SK-N-SH (cell line): ENCODE measurements around the gene DPP10. TPM values are rescaled to one million over a fixed set of nuclear protein-coding genes. Genes with fewer than 3 reads are reported as not detected.

Experiments used
- CTCF ChIA-PET: fragments of 300-600, 350-600 bp; formaldehyde crosslinking; extraction: SDS; loops from one replicate; lab custom pipeline; 2021; lab: Yijun Ruan, JAX
- POLR2A ChIA-PET: fragments of 350-600 bp; sonication (Branson Sonifier 250); formaldehyde crosslinking; extraction: SDS; loops from one replicate; lab custom pipeline; 2020; ENCODE audit warnings: antibody characterized with exemption, inconsistent platforms; lab: Yijun Ruan, JAX
- DNase-seq: peaks from one replicate; pipeline ENCODE4 v3.0.0; 2012
- H2AFZ ChIP-seq: fragments of 200-600 bp; sonication (generic); 2 replicates; pipeline ENCODE4 v1.8.1; 2016; ENCODE audit warnings: antibody characterized with exemption, mild to moderate bottlenecking, low read depth
- H3F3A ChIP-seq: fragments of 200-600 bp; sonication (generic); replicated peaks from 2 replicates; pipeline ENCODE3; 2016; ENCODE audit warnings: antibody characterized with exemption, mild to moderate bottlenecking; ENCODE audit not compliant: insufficient read depth
- H3K27ac ChIP-seq, 2 experiments: fragments of 200-500 bp in 1 of 2; fragments of 200-600 bp in 1 of 2; sonication (Bioruptor generic) in 1 of 2; sonication (generic), shearing (Covaris generic) in 1 of 2; 2 replicates each; pipeline versions ENCODE4 v1.5.1 to v1.6.1; 2014 to 2016; ENCODE audit warnings: low read depth in 2 of 2, inconsistent platforms in 1 of 2, low read length in 1 of 2, mild to moderate bottlenecking in 1 of 2, mixed read lengths in 1 of 2
- H3K27me3 ChIP-seq: fragments of 200-600 bp; sonication (generic), shearing (Covaris generic); 2 replicates; pipeline ENCODE4 v1.6.1; 2016; ENCODE audit warnings: mixed run types; ENCODE audit not compliant: insufficient read depth
- H3K36me3 ChIP-seq, 2 experiments: fragments of 200-500 bp in 1 of 2; fragments of 200-600 bp in 1 of 2; sonication (Bioruptor generic) in 1 of 2; sonication (generic) in 1 of 2; replicated peaks in 1 of 2; 2 replicates each; pipeline versions ENCODE3 to v1.5.1; 2014 to 2016; ENCODE audit warnings: low read length in 1 of 2, mild to moderate bottlenecking in 1 of 2; ENCODE audit not compliant: insufficient read depth in 2 of 2, control insufficient read depth in 1 of 2
- H3K4me1 ChIP-seq, 2 experiments: fragments of 200-500 bp in 1 of 2; fragments of 200-600 bp in 1 of 2; sonication (Bioruptor generic) in 1 of 2; sonication (generic), shearing (Covaris generic) in 1 of 2; 2 replicates each; pipeline versions ENCODE4 v1.5.1 to v1.6.1; 2014 to 2016; ENCODE audit warnings: low read depth in 1 of 2, low read length in 1 of 2, mixed run types in 1 of 2; ENCODE audit not compliant: insufficient read depth in 2 of 2, control insufficient read depth in 1 of 2
- H3K4me2 ChIP-seq: fragments of 200-600 bp; sonication (generic), shearing (Covaris generic); 2 replicates; pipeline ENCODE4 v1.6.1; 2017; ENCODE audit warnings: mixed run types
- H3K4me3 ChIP-seq, 2 experiments: fragments of 200-500 bp in 1 of 2; fragments of 200-600 bp in 1 of 2; sonication (Bioruptor generic) in 1 of 2; sonication (generic), shearing (Covaris generic) in 1 of 2; 2 replicates each; pipeline versions ENCODE4 v1.5.1 to v1.8.1; 2014 to 2016; ENCODE audit warnings: low read depth in 2 of 2, inconsistent platforms in 1 of 2, low read length in 1 of 2, mild to moderate bottlenecking in 1 of 2, mixed read lengths in 1 of 2, moderate library complexity in 1 of 2
- H3K79me2 ChIP-seq: fragments of 200-600 bp; sonication (generic); 2 replicates; pipeline ENCODE4 v1.8.1; 2017; ENCODE audit warnings: mild to moderate bottlenecking; ENCODE audit not compliant: insufficient read depth
- H3K9ac ChIP-seq: fragments of 200-600 bp; sonication (generic); 2 replicates; pipeline ENCODE4 v1.6.1; 2017; ENCODE audit warnings: mixed run types
- H3K9me2 ChIP-seq: fragments of 200-600 bp; sonication (generic); 2 replicates; pipeline ENCODE4 v1.6.1; 2017; ENCODE audit warnings: mixed run types
- H3K9me3 ChIP-seq: fragments of 200-600 bp; sonication (generic); 2 replicates; pipeline ENCODE4 v1.6.1; 2017; ENCODE audit warnings: mixed run types, mild to moderate bottlenecking, moderate library complexity
- H4K20me1 ChIP-seq: fragments of 200-600 bp; sonication (generic); 2 replicates; pipeline ENCODE4 v1.6.1; 2017; ENCODE audit warnings: mild to moderate bottlenecking, mixed run types; ENCODE audit not compliant: insufficient read depth
- ELF1 ChIP-seq: IDR thresholded peaks from 2 replicates; pipeline ENCODE4 v1.4.0; 2012
- EP300 ChIP-seq, 2 experiments: IDR thresholded peaks; 2 replicates each; pipeline versions ENCODE4 v1.4.0 to v1.6.1; 2012; ENCODE audit warnings: borderline replicate concordance in 1 of 2, low read depth in 1 of 2, low read length in 1 of 2
- FOSL2 ChIP-seq: IDR thresholded peaks from 2 replicates; pipeline ENCODE4 v1.4.0; 2012; ENCODE audit warnings: low read depth, mild to moderate bottlenecking, moderate library complexity, borderline replicate concordance
- FOXM1 ChIP-seq: IDR thresholded peaks from 2 replicates; pipeline ENCODE4 v1.4.0; 2012; ENCODE audit warnings: low read depth, mild to moderate bottlenecking
- GABPA ChIP-seq: IDR thresholded peaks from 2 replicates; pipeline ENCODE4 v1.4.0; 2012; ENCODE audit warnings: low read depth, mild to moderate bottlenecking
- MXI1 ChIP-seq: IDR thresholded peaks from 2 replicates; pipeline ENCODE4 v1.6.1; 2012; ENCODE audit warnings: mild to moderate bottlenecking, low read depth, low read length, improper control_type of control experiment
- NFIC ChIP-seq: IDR thresholded peaks from 2 replicates; pipeline ENCODE4 v1.4.0; 2012; ENCODE audit warnings: borderline replicate concordance
- NRF1 ChIP-seq: IDR thresholded peaks from 2 replicates; pipeline ENCODE4 v1.6.1; 2012; ENCODE audit warnings: low read depth, mild to moderate bottlenecking, low read length
- PBX3 ChIP-seq: IDR thresholded peaks from 2 replicates; pipeline ENCODE4; 2012
- RAD21 ChIP-seq: IDR thresholded peaks from 2 replicates; pipeline ENCODE4 v1.6.1; 2012; ENCODE audit warnings: mild to moderate bottlenecking, low read length
- REST ChIP-seq: IDR thresholded peaks from 2 replicates; pipeline ENCODE4 v1.6.1; 2012; ENCODE audit warnings: mild to moderate bottlenecking, low read depth, low read length, moderate library complexity
- SMC3 ChIP-seq: IDR thresholded peaks from 2 replicates; pipeline ENCODE4 v1.6.1; 2012; ENCODE audit warnings: low read depth, low read length, improper control_type of control experiment
- TAF1 ChIP-seq: IDR thresholded peaks from 2 replicates; pipeline ENCODE4 v1.6.1; 2012; ENCODE audit warnings: low read depth, mild to moderate bottlenecking, low read length, moderate library complexity, borderline replicate concordance
- YY1 ChIP-seq: IDR thresholded peaks from 2 replicates; pipeline ENCODE4 v1.4.0; 2012; ENCODE audit warnings: low read depth, mild to moderate bottlenecking
- WGBS: methylation state at CpG from one replicate; pipeline ENCODE4 v1.1.6; 2017; ENCODE audit warnings: low lambda C conversion rate; 5-methylcytosine and 5-hydroxymethylcytosine counted together
- polyA plus RNA-seq, 3 experiments: library from polyadenylated mRNA; depleted of rRNA; stranded (reverse); fragments of >200 nt; gene quantifications; 2 replicates each; pipeline ENCODE4 v1.2.3, GENCODE V29; 2012

Gene DPP10
- polyA plus RNA-seq, 1 of the 3 experiments (the other 2 are of a cell fraction), result not detected

GRCh38 chr2:115650827-115651226 is 1208.4 kb downstream of the DPP10 start:
- Histone ChIP-seq H3K79me2 (no peaks in the 10 kb centered on the region), H3K9me2 (no peaks in the 10 kb centered on the region), H3K9ac (no peak overlapping the region), H4K20me1 (no peaks in the 10 kb centered on the region), H3K27me3 (no peaks in the 10 kb centered on the region), H3K4me3 (no peak overlapping the region), H3K27ac (no peak overlapping the region), H3K4me2 (no peak overlapping the region), H3K9me3 (peaks cover 4% of the 10 kb centered on the region; the same call in 1 of the 2 replicates), H2AFZ (no peak overlapping the region), H3F3A (no peaks in the 10 kb centered on the region), H3K36me3 (no peaks in the 10 kb centered on the region), H3K4me1 (no peaks in the 10 kb centered on the region)
- ChIA-PET CTCF (no interaction called here), POLR2A (no interaction called here)
- DNase-seq, result no peak
- 12% methylated on average over 2 of the region's 2 CpGs for WGBS
- no peak for TF ChIP-seq FOSL2
- TF ChIP-seq EP300 (IDR thresholded peaks at IDR 0.05; ENCODE audit: borderline replicate concordance in 1 of 2, low read depth in 1 of 2, low read length in 1 of 2), result no peak
- TF ChIP-seq FOXM1, result no peak
- TF ChIP-seq YY1, result no peak
- TF ChIP-seq TAF1, result no peak
- TF ChIP-seq REST, result no peak
- no peak for TF ChIP-seq NFIC
- TF ChIP-seq SMC3, result no peak
- TF ChIP-seq ELF1, result no peak
- TF ChIP-seq MXI1, result no peak
- TF ChIP-seq NRF1, result no peak

DNA sequence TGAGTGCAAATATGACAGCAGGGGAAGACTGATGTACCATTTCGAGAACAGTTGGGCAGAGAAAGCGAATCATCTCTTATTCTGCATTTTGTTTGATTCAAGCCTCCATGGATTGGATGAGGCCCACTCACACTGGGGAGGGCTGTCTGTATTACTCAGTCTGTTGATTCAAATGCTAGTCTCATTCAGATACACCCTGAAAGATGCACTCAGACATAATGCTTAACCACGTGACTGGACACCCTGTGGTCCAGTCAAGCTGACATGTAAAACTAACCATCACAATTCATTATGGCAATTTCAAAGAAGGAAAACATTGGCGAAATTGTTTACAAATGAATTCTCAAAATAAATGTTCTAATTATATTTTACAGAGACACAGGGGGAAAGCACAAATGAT is 1210.2 kb downstream of the DPP10 start:
- ChIA-PET POLR2A (no interaction called here), CTCF (no interaction called here)
- H3K9me2 ChIP-seq, result no peaks in the 10 kb centered on the region
- no peaks in the 10 kb centered on the region for H3K36me3 ChIP-seq
- no peaks in the 10 kb centered on the region for H4K20me1 ChIP-seq
- H3K27me3 ChIP-seq, result no peaks in the 10 kb centered on the region
- TF ChIP-seq PBX3 (no peak), SMC3 (no peak), NFIC (no peak), GABPA (no peak), MXI1 (no peak), RAD21 (no peak)
- no peak overlapping the region for H3K4me3 ChIP-seq
- no peaks in the 10 kb centered on the region for H3K4me1 ChIP-seq
- H3K4me2 ChIP-seq, result no peak overlapping the region
- no peaks in the 10 kb centered on the region for H3K79me2 ChIP-seq
- no peak overlapping the region for H2AFZ ChIP-seq
- peaks cover 4% of the 10 kb centered on the region; the same call in 1 of the 2 replicates for H3K9me3 ChIP-seq
- no peak overlapping the region for H3K9ac ChIP-seq
- 18% methylated on average over 4 of the region's 4 CpGs for WGBS
- no peak for DNase-seq
- no peaks in the 10 kb centered on the region for H3F3A ChIP-seq
- no peak overlapping the region for H3K27ac ChIP-seq
